Activated B cell treated with CpG ODN at 0.5 μM for 24 hours (primary cell): ENCODE results near the gene PHF21A. TPM values are rescaled to one million over a fixed set of nuclear protein-coding genes. Genes with fewer than 3 reads are reported as not detected.

ENCODE experiments used
- ATAC-seq: fragments of 200-7000 bp; cut with Tn5 transposase; one replicate; pipeline ENCODE4 v1.10.0; 2021; ENCODE audit warnings: low read depth, mild to moderate bottlenecking, moderate library complexity
- CTCF ChIA-PET: fragments of 350-600 bp; sonication (Branson Sonifier 250); formaldehyde crosslinking; loops from one replicate; lab custom pipeline; 2021; ENCODE audit warnings: antibody characterized with exemption; lab: Charles Lee
- POLR2A ChIA-PET: fragments of 350-600 bp; sonication (Branson Sonifier 250); formaldehyde crosslinking; loops from one replicate; lab custom pipeline; 2021; ENCODE audit warnings: antibody characterized with exemption; lab: Charles Lee
- DNase-seq: peaks from one replicate; pipeline ENCODE4 v3.0.0; 2022
- H3K27ac Mint-ChIP-seq: one replicate; pipeline ENCODE4 v1.8.0; 2020; ENCODE audit warnings: mixed read lengths
- H3K27me3 Mint-ChIP-seq: one replicate; pipeline ENCODE4 v1.8.0; 2021; ENCODE audit warnings: mixed read lengths
- H3K36me3 Mint-ChIP-seq: one replicate; pipeline ENCODE4 v1.8.0; 2021; ENCODE audit warnings: low read depth, mixed read lengths
- H3K4me1 Mint-ChIP-seq: one replicate; pipeline ENCODE4 v1.8.0; 2021; ENCODE audit warnings: mixed read lengths
- H3K4me3 Mint-ChIP-seq: one replicate; pipeline ENCODE4 v1.8.0; 2020; ENCODE audit warnings: mild to moderate bottlenecking, mixed read lengths
- H3K9me3 Mint-ChIP-seq: one replicate; pipeline ENCODE4 v1.8.0; 2020; ENCODE audit warnings: mixed read lengths
- CTCF ChIP-seq: fragments of 200-600 bp; IDR thresholded peaks from one replicate; pipeline ENCODE4 v1.8.0; 2022; ENCODE audit warnings: antibody characterized with exemption, mild to moderate bottlenecking
- intact Hi-C: fragments of 100-400 bp; cut with micrococcal nuclease; formaldehyde crosslinking; loops from one replicate; pipeline ENCODE4 v1.15.1; 2024
- total RNA-seq: library from RNA; stranded (reverse); gene quantifications from 2 replicates; pipeline ENCODE4 v1.2.3, GENCODE V29; 2022

PHF21A gene
- total RNA-seq, 1 donor from 2014 or later: 71.0 TPM

GRCh38 chr11:46036969-46037368 lies 84.3 kb downstream of the PHF21A start:
- H3K27me3 Mint-ChIP-seq: no peaks in the 10 kb centered on the region
- intact Hi-C loops: no loop called here
- H3K27ac Mint-ChIP-seq: no peak overlapping the region
- peaks cover 12% of the 10 kb centered on the region for H3K36me3 Mint-ChIP-seq
- peaks cover 20% of the 10 kb centered on the region for H3K4me1 Mint-ChIP-seq
- ChIA-PET POLR2A (no interaction called here), CTCF (no interaction called here)
- no peak for TF ChIP-seq CTCF
- no peaks in the 10 kb centered on the region for H3K9me3 Mint-ChIP-seq
- no peak for DNase-seq
- no peak overlapping the region for H3K4me3 Mint-ChIP-seq
- ATAC-seq: no peak

DNA sequence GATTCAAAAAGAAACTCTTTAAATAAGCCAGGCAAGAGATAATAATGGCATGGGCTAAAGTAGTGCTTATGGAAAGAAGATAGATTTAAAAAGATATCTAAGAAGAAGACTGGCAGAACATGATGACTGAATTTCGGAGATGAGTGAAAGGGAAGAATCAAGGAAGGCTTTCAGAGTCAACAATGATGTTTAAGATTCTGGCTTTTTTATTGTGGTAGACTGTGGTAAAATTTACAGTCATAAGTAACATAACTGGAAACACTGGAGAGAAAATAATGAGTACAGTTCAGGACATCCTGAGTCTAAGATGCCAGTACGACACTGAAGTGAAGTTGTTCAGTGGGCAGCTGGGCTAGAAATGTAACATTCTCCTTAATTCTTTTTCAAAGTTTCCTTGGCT lies 85.2 kb downstream of the PHF21A start:
- Mint-ChIP-seq H3K27ac (no peak overlapping the region), H3K27me3 (no peaks in the 10 kb centered on the region)

GRCh38 chr11:46034041-46034440 lies 87.2 kb downstream of the PHF21A start:
- Mint-ChIP-seq H3K27me3 (no peaks in the 10 kb centered on the region), H3K27ac (no peak overlapping the region)

More for the DNA sequence above, 85.2 kb downstream of the PHF21A start:
- no peak overlapping the region for H3K4me3 Mint-ChIP-seq
- peaks cover 12% of the 10 kb centered on the region for H3K36me3 Mint-ChIP-seq
- intact Hi-C loops: no loop called here
- H3K4me1 Mint-ChIP-seq: peaks cover 19% of the 10 kb centered on the region
- ATAC-seq (no peak), DNase-seq (no peak)
- POLR2A ChIA-PET: no interaction called here
- TF ChIP-seq CTCF: no peak
- H3K9me3 Mint-ChIP-seq: no peaks in the 10 kb centered on the region
- CTCF ChIA-PET: no interaction called here

DNA sequence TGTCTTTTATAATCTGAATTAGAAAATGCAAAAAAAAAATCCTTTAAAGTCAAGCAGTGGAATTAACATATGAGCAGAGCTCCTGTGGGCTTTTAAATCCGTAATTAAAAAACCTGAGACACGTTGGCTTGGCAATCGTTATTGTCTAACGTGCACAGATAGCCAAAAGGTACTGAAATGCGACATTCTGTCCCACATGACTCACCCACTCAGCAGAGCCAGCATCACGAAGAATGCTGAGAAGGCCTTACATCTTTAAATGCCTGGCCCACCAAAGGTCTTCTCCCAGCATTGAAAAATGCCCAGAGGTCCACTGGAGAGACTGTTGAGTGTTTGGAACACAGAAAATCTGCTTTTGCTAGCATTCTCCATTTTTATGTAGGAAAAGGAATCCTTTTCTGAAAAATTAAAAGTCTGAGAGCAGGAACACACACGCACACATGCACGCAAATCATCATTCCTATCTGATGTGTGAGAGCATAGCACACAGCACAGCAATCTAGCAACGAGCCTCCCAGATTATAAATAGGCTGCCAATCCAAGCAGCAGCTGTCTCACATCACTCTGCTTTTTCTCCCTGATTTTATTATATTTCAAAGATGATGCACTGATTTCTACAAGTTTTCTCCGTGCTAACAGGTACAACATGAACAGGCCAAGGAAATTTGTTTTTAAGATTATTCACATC lies 94.5 kb downstream of the PHF21A start:
- intact Hi-C loops: no loop called here
- ATAC-seq: no peak
- no peaks in the 10 kb centered on the region for H3K4me1 Mint-ChIP-seq
- CTCF ChIA-PET: no interaction called here
- DNase-seq: no peak
- H3K27me3 Mint-ChIP-seq: no peaks in the 10 kb centered on the region
- H3K36me3 Mint-ChIP-seq: peaks cover 22% of the 10 kb centered on the region
- H3K9me3 Mint-ChIP-seq: no peaks in the 10 kb centered on the region
- no peak overlapping the region for H3K27ac Mint-ChIP-seq
- no peak overlapping the region for H3K4me3 Mint-ChIP-seq
- no peak for TF ChIP-seq CTCF
- POLR2A ChIA-PET: no interaction called here

More at GRCh38 chr11:46034041-46034440, 87.2 kb downstream of the PHF21A start:
- no peak overlapping the region for H3K4me3 Mint-ChIP-seq
- H3K36me3 Mint-ChIP-seq: peaks cover 12% of the 10 kb centered on the region
- no peak for DNase-seq
- H3K4me1 Mint-ChIP-seq: peaks cover 6% of the 10 kb centered on the region
- CTCF ChIA-PET: no interaction called here
- no peaks in the 10 kb centered on the region for H3K9me3 Mint-ChIP-seq
- no peak for TF ChIP-seq CTCF
- intact Hi-C loops: no loop called here
- ATAC-seq: no peak
- POLR2A ChIA-PET: no interaction called here

DNA sequence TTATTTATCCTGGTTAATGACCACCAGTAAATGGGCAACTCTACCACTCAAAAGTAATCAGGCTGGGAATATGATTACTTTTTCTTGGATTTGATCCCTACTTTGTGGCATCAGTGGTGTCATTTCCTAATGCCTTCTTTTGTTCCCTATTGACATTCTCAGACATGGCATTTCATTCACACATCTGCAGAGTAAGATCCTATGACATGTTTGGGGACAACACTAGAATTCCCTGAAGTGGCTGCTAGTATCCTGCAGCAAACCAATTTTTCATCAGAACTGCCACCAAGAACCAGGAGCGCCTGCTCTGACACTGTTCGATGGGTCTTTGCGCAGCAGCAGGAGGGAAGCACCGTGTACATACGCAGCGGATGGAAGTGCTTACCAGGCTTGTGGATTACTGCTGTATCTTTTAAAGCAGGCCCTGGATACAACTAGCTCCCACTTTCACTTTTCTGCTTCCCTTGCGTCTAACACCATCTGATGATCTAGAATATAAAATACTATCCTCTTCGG lies 101.1 kb downstream of the PHF21A start:
- no peak for ATAC-seq
- POLR2A ChIA-PET: no interaction called here
- Mint-ChIP-seq H3K4me3 (no peak overlapping the region), H3K4me1 (no peaks in the 10 kb centered on the region), H3K27me3 (no peaks in the 10 kb centered on the region), H3K36me3 (peaks cover 27% of the 10 kb centered on the region), H3K9me3 (no peaks in the 10 kb centered on the region), H3K27ac (no peak overlapping the region)
- intact Hi-C loops: no loop called here
- no peak for DNase-seq
- CTCF ChIA-PET: no interaction called here
- TF ChIP-seq CTCF: no peak
